Transverse colon (tissue), 4 donors: ENCODE measurements around the gene PLEKHG4B. TPM values are rescaled to one million over a fixed set of nuclear protein-coding genes. Genes with fewer than 3 reads are reported as not detected.

Experiments
- DNase-seq: peaks from one replicate; pipeline ENCODE4 v3.0.0-alpha.2; 2019
- H3K27ac ChIP-seq, 4 donors: fragments of 200-600 bp; sonication (generic); 2 replicates each; pipeline ENCODE4 v1.5.1; 2016 to 2018; ENCODE audit warnings: inconsistent platforms in 4 of 4
- H3K27me3 ChIP-seq: fragments of 200-600 bp; sonication (generic); 2 replicates; pipeline ENCODE4 v1.5.1; 2017; ENCODE audit warnings: inconsistent platforms
- H3K36me3 ChIP-seq, 4 donors: fragments of 200-600 bp; sonication (generic); 2 replicates each; pipeline ENCODE4 v1.5.1; 2017 to 2019; ENCODE audit warnings: inconsistent platforms in 4 of 4
- H3K4me1 ChIP-seq, 4 donors: fragments of 200-600 bp; sonication (generic); 2 replicates each; pipeline ENCODE4 v1.5.1; 2017 to 2020; ENCODE audit warnings: inconsistent platforms in 4 of 4
- H3K4me3 ChIP-seq, 4 donors: fragments of 200-600 bp; sonication (generic); 1 replicate in 1 of 4; 2 replicates in 3 of 4; pipeline versions ENCODE4 v1.5.1 to v1.6.1; 2017 to 2019; ENCODE audit warnings: inconsistent platforms in 4 of 4
- H3K9me3 ChIP-seq, 2 donors: fragments of 200-600 bp; sonication (generic); 2 replicates each; pipeline ENCODE4 v1.5.1; 2017 to 2019; ENCODE audit warnings: inconsistent platforms in 2 of 2
- CTCF ChIP-seq, 5 experiments: fragments of 200-600 bp in 3 of 5; fragments of 450-650 bp in 2 of 5; sonication (generic) in 3 of 5; IDR thresholded peaks; 1 replicate in 2 of 5; 2 replicates in 3 of 5; pipeline ENCODE4 v1.5.1; 2016 to 2017; ENCODE audit warnings: antibody characterized with exemption in 5 of 5, inconsistent platforms in 3 of 5, mild to moderate bottlenecking in 2 of 5, moderate library complexity in 1 of 5
- EP300 ChIP-seq: sonication (generic); formaldehyde crosslinking; IDR thresholded peaks from one replicate; pipeline ENCODE4 v1.6.1; 2017; ENCODE audit warnings: antibody characterized with exemption, low read depth
- POLR2A ChIP-seq: fragments of 450-650 bp; IDR thresholded peaks from one replicate; pipeline ENCODE4 v1.6.1; 2016; ENCODE audit warnings: antibody characterized with exemption, mild to moderate bottlenecking, moderate library complexity
- POLR2AphosphoS5 ChIP-seq, 3 donors: sonication (generic); formaldehyde crosslinking; IDR thresholded peaks; one replicate each; pipeline ENCODE4 v1.6.1; 2016; ENCODE audit warnings: antibody characterized with exemption in 3 of 3
- WGBS, 2 donors: methylation state at CpG; one replicate each; pipeline ENCODE4 v1.1.5; 2018; ENCODE audit warnings: low coverage in 1 of 2; 5-methylcytosine and 5-hydroxymethylcytosine counted together
- in situ Hi-C, 4 donors: fragments of 200-750 bp; cut with MboI; loops; one replicate each; pipeline versions ENCODE4 v1.15.0 to v1.15.1; 2017; ENCODE audit warnings: low sequenced_read_pairs in 3 of 4, low pct_ligation_motif_present in 1 of 4, low pct_unique_long_range_greater_than_20kb in 1 of 4
- intact Hi-C: fragments of 100-400 bp; cut with DNase I; formaldehyde crosslinking; loops from one replicate; pipeline ENCODE4 v1.15.1; 2023; ENCODE audit warnings: low total_unique reads
- total RNA-seq, 4 donors: library from RNA; depleted of rRNA; stranded (reverse); fragments of >200 nt; gene quantifications; one replicate each; pipeline ENCODE4 v1.1.0, GENCODE V29; 2016

Gene PLEKHG4B
- total RNA-seq, 4 donors from 2014 or later = under 0.01 to 0.40 (median under 0.01) TPM; not detected in 1

GRCh38 chr5:111171-111570, 19.2 kb downstream of the PLEKHG4B start:
- peaks cover 10% of the 10 kb centered on the region for H3K27me3 ChIP-seq
- H3K36me3 ChIP-seq = no peaks in the 10 kb centered on the region
- DNase-seq = no peak
- H3K4me3 ChIP-seq = no peak overlapping the region
- intact Hi-C loops (no loop called here), in situ Hi-C loops (no loop called here)
- H3K4me1 ChIP-seq = no peaks in the 10 kb centered on the region
- H3K9me3 ChIP-seq = no peaks in the 10 kb centered on the region
- no peak overlapping the region for H3K27ac ChIP-seq
- 100% methylated on average over 5 of the region's 5 CpGs; no CpG with 5 or more reads in 1 of the 2 donors for whole genome bisulfite sequencing, 2 donors
- TF ChIP-seq EP300 (no peak), POLR2A (no peak), POLR2AphosphoS5 (IDR thresholded peaks at IDR 0.05) (no peak), CTCF (IDR thresholded peaks at IDR 0.05) (no peak)

- no peak overlapping the region for H3K27ac ChIP-seq
- no peak for TF ChIP-seq POLR2A
- TF ChIP-seq EP300 = no peak
- no peak for TF ChIP-seq CTCF (IDR thresholded peaks at IDR 0.05)
- no peak for TF ChIP-seq POLR2AphosphoS5 (IDR thresholded peaks at IDR 0.05)
- intact Hi-C loops (no loop called here), in situ Hi-C loops (no loop called here)
- WGBS, 2 donors = 78 to 80% methylated on average over 4 to 5 of the region's 5 CpGs
- peaks cover 11% of the 10 kb centered on the region for H3K27me3 ChIP-seq
- H3K4me1 ChIP-seq = no peaks in the 10 kb centered on the region
- no peak overlapping the region for H3K4me3 ChIP-seq
- DNase-seq = no peak
- H3K9me3 ChIP-seq = peaks cover 0 to 4% of the 10 kb centered on the region in 2 donors
- no peaks in the 10 kb centered on the region for H3K36me3 ChIP-seq
Measured at GRCh38 chr5:119486-120097, 27.6 kb downstream of the PLEKHG4B start.

GRCh38 chr5:121432-121831, 29.5 kb downstream of the PLEKHG4B start:
- Histone ChIP-seq H3K4me3 (no peak overlapping the region), H3K4me1 (no peaks in the 10 kb centered on the region), H3K9me3 (peaks cover 0 to 4% of the 10 kb centered on the region in 2 donors), H3K36me3 (no peaks in the 10 kb centered on the region), H3K27me3 (peaks cover 7% of the 10 kb centered on the region), H3K27ac (no peak overlapping the region)
- intact Hi-C loops (no loop called here), in situ Hi-C loops (no loop called here)
- WGBS, 2 donors = 75 to 81% methylated on average over 4 of the region's 4 CpGs
- TF ChIP-seq EP300 (no peak), CTCF (IDR thresholded peaks at IDR 0.05) (no peak), POLR2AphosphoS5 (IDR thresholded peaks at IDR 0.05) (no peak), POLR2A (no peak)
- DNase-seq = no peak

GRCh38 chr5:125815-126214, 33.8 kb downstream of the PLEKHG4B start:
- TF ChIP-seq EP300 (no peak), POLR2A (no peak), POLR2AphosphoS5 (IDR thresholded peaks at IDR 0.05) (no peak), CTCF (IDR thresholded peaks at IDR 0.05) (no peak)
- no peaks in the 10 kb centered on the region for H3K4me1 ChIP-seq
- in situ Hi-C loops = no loop called here
- WGBS, 2 donors = 100% methylated on average over 1 of the region's 1 CpG
- DNase-seq = no peak
- H3K36me3 ChIP-seq = no peaks in the 10 kb centered on the region
- H3K9me3 ChIP-seq = peaks cover 0 to 4% of the 10 kb centered on the region in 2 donors
- no peak overlapping the region for H3K4me3 ChIP-seq
- H3K27me3 ChIP-seq = peaks cover 4% of the 10 kb centered on the region
- no peak overlapping the region for H3K27ac ChIP-seq
- intact Hi-C loops = no loop called here
